Endothelial cell of umbilical vein (primary cell): ENCODE data around the gene MYL2.

Experiments
- EZH2 ChIP-seq: IDR thresholded peaks from 2 replicates; pipeline ENCODE4 v1.6.1; 2012; ENCODE audit warnings: borderline replicate concordance, low read depth, mild to moderate bottlenecking, moderate library complexity, low read length, inconsistent platforms; ENCODE audit not compliant: severe bottlenecking
- POLR2AphosphoS5 ChIP-seq: IDR thresholded peaks from 2 replicates; pipeline ENCODE4 v1.6.1; 2012; ENCODE audit warnings: low read depth, mild to moderate bottlenecking, control low read depth, low read length, moderate library complexity; ENCODE audit not compliant: insufficient read depth
- TF ChIP-seq, protein P1 (sequence below): IDR thresholded peaks from 2 replicates; pipeline ENCODE4 v1.6.1; 2011; ENCODE audit not compliant: insufficient read depth, insufficient read length
- TF ChIP-seq, protein P2 (sequence below), 2 donors: IDR thresholded peaks; 1 replicate in 1 of 2; 2 replicates in 1 of 2; pipeline ENCODE4 v1.5.1; 2011; ENCODE audit warnings: low read length in 2 of 2, mild to moderate bottlenecking in 2 of 2, moderate library complexity in 2 of 2, control low read depth in 1 of 2, inconsistent platforms in 1 of 2, low read depth in 1 of 2; ENCODE audit not compliant: insufficient read depth in 1 of 2; ENCODE audit errors: extremely low read depth in 1 of 2

GRCh38 chr12:110906083-110906482 lies 14.3 kb downstream of the MYL2 start:
- TF ChIP-seq, protein P1, sequence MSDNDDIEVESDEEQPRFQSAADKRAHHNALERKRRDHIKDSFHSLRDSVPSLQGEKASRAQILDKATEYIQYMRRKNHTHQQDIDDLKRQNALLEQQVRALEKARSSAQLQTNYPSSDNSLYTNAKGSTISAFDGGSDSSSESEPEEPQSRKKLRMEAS: no peak
- TF ChIP-seq EZH2 (no peak), POLR2AphosphoS5 (no peak)
- TF ChIP-seq, protein P2, sequence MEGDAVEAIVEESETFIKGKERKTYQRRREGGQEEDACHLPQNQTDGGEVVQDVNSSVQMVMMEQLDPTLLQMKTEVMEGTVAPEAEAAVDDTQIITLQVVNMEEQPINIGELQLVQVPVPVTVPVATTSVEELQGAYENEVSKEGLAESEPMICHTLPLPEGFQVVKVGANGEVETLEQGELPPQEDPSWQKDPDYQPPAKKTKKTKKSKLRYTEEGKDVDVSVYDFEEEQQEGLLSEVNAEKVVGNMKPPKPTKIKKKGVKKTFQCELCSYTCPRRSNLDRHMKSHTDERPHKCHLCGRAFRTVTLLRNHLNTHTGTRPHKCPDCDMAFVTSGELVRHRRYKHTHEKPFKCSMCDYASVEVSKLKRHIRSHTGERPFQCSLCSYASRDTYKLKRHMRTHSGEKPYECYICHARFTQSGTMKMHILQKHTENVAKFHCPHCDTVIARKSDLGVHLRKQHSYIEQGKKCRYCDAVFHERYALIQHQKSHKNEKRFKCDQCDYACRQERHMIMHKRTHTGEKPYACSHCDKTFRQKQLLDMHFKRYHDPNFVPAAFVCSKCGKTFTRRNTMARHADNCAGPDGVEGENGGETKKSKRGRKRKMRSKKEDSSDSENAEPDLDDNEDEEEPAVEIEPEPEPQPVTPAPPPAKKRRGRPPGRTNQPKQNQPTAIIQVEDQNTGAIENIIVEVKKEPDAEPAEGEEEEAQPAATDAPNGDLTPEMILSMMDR (IDR thresholded peaks at IDR 0.05; ENCODE audit: extremely low read depth in 1 of 2, insufficient read depth in 1 of 2, low read depth in 1 of 2, low read length in 2 of 2): no peak
